GM21717 (cell line): ENCODE results near the gene DENND6B.
"Not testable (repeated sequence)": the region's sequence is repeated elsewhere in the genome, so short reads cannot be mapped to it uniquely, and the experiment has no call there.

ENCODE experiments used
- ATAC-seq: cut with Tn5 transposase; IDR thresholded peaks from one replicate; pipeline ENCODE4 v1.9.1; 2021; ENCODE audit warnings: mild to moderate bottlenecking, moderate library complexity; ENCODE audit not compliant: unreplicated experiment

Gene DENND6B

DNA sequence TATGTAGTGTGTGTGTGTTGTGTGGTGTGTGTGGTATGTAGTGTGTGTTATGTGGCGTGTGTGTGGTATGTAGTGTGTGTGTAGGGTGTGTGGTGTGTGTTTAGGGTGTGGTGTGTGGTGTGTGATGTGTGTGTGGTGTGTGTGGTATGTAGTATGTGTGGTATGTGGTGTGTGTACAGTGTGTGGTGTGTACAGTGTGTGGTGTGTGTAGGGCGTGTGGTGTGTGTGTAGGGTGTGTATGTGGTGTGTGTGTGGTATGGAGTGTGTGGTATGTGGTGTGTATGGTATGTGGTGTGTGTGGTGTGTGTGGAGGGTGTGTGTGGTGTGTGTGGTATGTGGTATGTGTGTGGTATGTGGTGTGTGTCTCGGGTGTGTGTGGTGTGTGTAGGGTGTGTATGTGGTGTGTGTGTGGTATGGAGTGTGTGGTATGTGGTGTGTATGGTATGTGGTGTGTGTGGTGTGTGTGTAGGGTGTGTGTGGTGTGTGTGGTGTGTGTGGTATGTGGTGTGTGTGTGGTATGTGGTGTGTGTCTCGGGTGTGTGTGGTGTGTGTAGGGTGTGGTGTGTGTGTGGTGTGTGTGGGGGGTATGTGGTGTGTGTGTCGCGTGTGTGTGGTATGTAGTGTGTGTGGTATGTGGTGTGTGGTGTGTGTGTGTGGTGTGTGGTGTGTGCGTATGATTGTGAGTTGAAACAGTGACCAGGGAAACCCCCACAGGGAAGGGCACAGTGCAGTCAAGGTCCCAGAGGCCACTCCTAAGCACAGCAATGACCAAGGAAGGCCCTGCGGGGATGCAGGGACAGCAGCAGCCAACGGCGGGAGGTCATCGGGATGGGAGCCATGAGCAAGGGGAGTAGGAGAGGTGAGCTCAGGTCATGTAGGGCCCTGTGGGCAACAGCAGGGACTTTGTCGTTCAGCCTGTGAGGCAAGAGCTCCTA, 13.4 kb upstream of the DENND6B start:
- no peak for ATAC-seq

DNA sequence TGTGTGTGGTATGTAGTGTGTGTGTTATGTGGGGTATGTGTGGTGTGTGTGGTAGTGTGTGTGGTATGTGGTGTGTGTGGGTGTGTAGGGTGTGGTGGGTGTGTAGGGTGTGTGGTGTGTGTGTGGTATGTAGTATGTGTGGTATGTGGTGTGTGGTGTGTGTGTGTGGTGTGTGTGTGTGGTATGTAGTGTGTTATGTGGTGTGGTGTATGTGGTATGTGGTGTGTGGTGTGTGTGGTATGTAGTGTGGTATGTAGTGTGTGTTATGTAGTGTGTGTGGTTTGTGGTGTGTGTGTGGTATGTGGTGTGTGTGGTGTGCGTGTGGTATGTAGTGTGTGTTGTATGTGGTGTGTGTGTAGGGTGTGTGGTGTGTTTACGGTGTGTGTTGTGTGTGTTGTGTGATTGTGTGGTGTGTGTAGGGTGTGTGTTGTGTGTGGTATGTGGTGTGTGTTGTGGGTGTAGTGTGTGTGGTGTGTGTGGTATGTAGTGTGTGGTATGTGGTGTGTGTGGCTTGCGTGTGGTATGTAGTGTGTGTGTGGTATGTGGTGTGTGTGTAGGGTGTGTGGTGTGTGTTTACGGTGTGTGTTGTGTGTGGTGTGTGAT, 12.1 kb upstream of the DENND6B start:
- ATAC-seq, result no peak

DNA sequence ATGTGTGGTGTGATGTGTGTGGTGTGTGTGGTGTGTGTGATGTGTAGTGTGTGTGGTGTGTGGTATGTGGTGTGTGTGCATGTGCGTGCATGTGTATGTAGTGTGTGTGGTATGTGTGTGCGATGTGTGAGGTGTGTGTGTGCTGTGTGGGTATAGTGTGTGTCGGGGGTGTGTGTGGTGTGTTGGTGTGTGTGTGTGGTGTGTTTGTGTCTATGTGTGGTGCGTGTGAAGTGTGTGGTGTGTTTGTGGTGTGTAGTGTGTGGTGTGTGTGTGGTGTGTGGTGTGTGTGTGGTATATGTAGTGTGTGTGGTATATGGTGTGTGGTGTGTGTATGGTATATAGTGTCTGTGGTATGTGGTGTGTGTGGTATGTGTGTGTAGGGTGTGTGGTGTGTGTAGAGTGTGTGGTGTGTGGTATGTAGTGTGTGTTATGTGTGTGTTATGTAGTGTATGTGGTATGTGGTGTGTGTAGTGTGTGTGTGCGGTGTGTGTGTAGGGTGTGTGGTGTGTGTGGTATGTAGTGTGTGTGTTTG, 11.3 kb upstream of the DENND6B start:
- no peak for ATAC-seq

DNA sequence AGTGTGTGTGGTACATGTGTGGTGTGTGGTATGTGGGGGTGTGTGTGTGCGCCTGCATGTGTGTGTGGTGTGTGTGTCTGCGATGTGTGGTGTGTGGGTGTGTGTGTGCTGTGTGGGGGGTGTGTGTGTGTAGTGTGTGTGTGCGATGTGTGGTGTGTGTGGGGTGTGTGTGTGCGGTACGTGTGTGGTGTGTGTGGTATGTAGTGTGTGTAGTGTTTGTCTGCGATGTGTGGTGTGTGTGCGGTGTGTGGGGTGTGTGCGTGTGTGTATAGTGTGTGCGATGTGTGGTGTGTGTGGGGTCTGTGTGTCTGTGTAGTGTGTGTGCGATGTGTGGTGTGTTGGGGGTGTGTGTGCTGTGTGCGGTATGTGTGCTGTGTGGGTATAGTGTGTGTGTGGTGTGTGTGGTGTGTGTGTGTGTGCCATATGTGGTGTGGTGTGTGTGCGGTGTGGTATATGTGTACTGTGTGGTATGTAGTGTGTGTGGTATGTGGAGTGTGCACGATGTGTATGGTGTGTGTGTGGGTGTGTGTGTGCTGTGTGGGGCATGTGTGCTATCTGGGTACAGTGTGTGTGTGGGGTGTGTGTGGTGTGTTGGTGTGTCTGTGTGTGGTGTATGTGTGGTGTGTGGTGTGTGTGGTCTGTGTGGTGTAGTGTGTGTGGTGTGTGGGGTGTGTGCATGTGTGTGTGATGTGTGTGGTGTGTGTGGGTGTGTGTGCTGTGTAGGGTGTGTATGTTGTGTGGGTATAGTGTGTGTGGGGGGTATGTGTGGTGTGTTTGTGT, 10.6 kb upstream of the DENND6B start:
- no peak for ATAC-seq

DNA sequence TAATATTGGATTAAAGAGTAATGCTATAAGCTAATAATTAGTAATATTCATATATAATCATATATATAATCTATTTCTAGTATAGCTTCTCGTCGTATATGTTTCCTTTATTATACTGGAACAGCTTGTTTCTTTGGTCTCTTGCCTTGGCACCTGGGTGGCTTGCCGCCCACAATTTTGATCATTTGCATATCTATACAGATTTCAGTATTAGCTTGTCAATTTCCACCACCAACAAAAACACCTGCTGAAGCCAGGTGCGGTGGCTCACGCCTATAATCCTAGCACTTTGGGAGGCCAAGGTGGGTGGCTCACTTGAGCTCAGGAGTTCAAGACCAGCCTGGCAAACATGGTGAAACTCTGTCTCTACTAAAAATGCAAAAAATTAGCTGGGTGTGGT, 7.6 kb upstream of the DENND6B start:
- not testable (repeated sequence) for ATAC-seq

DNA sequence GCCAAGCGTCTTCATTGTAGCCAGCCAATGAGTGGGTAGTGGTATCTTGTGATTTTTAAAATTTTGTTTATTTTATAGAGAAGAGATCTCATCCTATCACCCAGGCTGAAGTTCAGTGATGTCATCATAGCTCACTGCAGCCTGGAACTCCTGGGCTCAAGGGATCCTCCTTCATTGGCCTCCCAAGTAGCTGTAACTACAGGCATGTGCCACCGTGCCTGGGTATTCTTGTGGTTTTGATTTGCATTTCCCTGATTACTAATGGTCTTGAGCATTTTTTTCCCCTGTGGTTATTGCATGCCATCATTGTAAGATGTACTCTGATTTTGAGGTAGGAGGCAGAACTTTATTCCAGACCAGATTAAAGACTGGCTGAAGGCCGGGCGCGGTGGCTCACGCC, 2.4 kb upstream of the DENND6B start:
- no peak for ATAC-seq

DNA sequence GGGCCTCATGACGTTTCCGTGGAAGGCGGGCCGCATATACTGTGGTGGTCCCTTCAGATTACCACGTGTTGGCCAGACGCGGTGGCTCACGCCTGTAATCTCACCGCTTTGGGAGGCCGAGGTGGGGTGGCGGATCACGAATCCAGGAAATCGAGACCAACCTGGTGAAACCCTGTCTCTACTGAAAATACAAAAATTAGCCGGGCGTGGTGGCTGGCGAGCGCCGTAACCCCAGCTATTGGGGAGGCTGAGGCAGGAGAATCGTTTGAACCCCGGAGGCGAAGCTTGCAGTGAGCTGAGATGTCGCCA, 853 bp upstream of the DENND6B start:
- no peak for ATAC-seq

DNA sequence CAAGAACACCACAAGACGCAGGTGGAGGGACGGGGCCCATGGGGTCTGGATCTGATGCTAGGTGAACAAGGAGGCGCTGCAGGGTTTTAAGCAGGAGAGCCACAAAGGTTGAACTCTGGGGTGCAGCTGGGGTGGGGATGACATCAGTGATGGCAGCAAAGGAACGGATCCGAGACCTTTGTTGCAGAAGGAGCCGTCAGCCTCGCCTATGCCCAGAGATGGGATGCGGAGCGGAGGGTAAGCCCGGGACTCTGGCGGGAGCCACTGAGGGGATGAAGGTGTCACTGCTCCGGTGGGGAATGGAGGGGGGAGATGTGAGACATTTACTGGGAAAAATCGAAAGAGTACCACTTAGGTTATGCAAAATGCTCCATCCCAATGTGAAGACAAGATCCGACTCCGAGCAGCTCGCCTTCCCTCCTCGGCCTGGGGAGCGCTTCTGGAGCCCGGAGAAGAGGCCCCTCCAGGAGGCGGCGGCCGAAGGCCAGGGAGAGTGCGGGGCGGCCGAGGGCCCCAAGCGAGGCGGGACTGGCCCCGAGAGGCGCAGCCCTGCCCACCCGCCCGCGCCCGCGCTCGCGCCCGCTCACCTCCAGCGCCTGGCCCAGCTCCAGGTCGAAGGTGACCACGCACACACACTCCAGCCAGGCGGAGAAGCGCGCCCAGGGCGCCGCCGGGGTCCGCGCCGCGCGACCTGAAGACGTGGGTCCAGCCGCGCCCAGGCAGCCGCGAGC, 422 bp downstream of the DENND6B start:
- no peak for ATAC-seq

DNA sequence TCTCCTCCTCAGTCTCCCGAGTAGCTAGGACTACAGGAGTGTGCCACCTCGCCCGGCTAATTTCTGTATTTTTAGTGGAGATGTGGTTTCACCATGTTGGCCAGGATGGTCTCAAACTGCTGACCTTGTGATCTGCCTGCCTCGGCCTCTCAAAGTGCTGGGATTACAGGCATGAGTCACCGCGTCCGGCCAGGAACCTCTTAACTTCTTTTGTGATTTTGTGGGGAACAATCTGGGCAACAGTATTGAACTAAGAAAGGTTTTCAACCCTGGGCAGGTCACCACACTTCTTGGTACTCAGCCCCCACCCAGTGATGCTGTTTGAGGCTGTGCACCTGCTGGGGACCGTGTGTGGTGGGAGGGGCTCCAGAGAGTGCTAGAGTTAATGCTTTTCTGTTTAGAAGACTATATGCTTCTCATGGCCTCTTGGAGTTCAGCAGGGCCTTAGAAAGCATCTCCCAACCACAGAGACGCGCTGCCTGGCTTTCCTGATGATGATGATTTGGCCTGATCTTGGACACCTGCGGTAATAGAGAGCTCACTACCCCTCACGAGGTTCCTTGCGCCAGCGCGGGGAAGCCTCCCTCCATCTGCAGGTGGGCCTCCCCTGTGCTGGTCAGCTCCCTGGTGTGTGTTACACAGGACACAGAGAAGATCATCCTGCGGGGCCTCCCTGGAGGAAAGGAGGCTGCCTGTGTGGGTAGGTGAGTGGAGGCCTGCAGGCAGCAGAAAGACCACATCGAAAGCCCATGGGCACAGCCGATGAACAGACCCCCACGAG, 1.2 kb downstream of the DENND6B start:
- ATAC-seq, result no peak

DNA sequence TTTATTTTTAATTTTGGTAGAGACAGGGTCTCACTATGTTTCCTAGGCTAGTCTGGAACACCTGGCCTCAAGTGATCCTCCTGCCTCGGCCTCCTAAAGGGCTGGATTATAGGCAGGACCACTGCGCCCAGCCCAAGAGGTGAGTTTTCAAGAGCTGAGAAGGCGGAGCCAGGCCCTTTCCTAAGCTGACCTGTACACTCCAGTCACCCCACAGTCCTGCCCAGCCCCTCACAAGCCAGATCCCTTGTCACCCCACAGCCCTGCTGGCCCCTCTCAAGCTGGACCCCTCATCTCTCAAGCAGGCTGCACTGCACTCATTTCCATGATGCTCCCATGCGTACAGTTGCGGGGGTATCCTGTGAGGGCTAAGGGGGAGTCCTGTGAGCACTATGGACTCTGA, 2.9 kb downstream of the DENND6B start:
- ATAC-seq, result no peak

DNA sequence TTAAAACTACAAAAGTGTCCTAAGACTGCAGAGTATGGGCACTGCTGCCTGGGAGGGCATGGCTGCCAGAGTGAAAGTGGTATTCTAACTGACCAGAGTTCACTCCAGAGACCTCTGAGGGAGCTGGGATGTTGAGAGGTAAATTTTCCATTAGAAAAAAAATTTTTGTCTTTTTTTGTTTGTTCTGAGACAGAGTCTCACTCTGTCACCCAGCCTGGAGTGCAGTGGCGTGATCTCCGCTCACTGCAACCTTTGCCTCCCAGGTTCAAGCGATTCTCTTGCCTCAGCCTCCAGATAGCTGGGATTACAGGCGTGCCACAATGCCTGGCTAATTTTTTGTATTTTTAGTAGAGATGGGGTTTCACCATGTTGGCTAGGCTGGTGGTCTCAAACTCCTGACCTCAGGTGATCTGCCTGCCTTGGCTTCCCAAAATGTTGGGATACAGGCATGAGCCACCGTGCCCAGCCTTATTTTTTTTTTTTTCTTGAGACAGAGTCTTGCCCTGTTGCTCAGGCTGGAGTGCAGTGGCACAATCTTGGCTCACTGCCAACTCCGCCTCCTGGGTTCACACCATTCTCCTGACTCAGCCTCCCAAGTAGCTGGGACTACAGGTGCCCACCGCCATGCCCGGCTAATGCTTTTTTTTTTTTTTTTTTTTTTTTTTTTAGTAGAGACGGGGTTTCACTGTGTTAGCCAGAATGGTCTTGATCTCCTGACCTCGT, 4.3 kb downstream of the DENND6B start:
- ATAC-seq, result not testable (repeated sequence)

DNA sequence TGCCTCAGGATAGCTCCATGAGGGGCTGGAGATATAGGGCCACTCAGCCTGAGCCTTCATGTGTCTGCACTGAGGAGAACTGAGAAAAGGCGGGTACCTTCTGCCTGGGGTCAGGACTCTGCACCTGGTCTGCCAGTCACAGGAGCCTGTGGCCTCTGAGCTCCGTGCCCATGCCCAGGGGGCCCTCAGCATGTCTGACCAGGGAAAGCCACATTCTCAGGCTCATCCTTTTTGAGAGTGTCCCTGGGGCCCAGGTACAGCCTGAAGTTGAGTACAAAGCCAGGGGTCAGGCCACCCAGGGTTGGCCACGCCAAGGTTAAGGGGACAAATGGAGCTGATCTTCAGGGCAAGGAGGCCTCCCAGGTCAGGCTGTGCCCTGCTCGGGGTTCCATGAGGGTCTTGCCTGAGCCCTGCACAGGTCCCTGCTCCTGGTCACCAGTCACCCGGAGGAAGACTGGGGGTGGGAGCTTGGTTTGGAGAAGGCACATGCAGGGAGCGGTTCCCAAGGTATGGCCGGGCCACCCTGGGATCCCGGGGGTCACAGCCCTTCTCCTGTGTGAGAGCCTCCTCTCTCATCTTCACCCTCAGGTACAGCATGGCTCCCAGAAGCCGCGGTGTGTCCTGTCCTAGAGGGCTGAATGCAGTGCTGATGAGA, 6.0 kb downstream of the DENND6B start:
- ATAC-seq, result no peak

DNA sequence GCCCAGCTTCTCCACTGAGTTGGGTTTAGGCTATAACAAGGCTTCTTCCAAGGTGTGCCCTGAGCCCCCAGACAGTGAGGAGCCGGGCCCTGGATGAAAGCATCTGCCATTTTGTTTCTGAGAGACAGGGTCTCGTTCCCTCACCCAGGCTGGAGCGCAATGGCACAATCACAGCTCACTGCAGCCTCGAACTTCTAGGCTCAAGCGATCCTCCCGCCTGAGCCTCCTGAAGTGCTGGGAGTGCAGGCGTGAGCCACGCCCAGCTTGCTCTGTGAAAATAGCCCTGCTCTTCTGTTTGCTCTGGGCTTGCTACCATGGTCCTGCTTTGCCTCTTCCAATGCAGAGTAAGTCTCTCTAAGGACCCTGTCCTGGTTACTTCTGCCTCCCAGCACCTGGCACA, 6.7 kb downstream of the DENND6B start:
- no peak for ATAC-seq

DNA sequence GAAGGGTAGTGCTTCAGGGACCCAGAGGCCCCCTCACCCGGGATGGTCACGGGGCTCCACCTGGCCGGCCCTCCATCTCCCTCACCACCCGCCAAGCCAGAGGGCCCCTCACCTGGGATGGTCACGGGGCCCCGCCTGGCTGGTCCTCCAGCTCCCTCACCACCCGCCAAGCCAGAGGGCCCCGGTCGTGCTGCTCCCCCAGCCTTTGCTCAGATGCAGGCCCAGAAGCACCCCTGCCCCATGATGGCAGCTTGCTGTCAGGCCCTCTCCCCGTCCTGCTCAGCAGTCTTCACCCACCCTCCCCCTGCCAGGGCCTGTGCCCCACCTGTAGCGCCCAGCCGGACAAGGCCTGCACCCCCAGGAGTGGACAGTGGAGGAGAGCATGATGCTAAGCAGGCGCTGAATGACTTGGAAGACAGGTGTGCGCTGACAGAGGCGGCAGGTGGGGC, 7.3 kb downstream of the DENND6B start:
- no peak for ATAC-seq

DNA sequence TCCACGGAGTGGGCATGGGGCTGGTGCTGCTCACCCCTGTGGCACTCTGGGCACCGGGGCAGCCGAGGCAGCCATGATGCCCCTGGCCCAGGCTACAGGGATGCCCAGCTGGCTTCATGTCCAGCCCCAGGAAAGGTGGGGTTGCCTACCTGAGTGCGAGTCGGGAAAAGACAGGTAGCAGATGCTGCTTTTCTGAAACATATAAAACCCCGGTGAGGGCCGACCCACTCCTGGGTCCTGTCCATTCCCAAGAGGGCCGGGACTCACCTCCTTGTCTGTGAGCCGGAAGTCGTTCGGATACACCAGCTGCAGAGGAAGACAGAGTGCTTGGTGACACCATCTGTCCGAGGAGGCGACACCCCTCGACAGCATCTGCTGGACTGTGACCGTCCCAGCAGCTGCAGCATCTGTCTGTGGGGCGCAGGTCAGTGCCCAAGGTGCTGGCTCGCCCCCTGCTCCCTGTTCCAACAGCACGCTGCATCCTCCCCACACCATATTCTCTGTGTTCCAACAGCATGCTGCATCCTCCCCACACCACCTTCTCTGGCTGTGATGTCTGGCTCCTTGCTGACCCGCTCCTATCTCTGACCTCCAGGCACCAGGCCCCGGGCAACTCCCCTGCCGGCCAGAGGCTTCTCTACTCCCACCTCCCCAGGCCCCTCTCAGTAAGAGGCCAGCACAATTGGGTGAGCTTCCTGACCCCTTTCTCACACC, 8.0 kb downstream of the DENND6B start:
- ATAC-seq, result no peak

DNA sequence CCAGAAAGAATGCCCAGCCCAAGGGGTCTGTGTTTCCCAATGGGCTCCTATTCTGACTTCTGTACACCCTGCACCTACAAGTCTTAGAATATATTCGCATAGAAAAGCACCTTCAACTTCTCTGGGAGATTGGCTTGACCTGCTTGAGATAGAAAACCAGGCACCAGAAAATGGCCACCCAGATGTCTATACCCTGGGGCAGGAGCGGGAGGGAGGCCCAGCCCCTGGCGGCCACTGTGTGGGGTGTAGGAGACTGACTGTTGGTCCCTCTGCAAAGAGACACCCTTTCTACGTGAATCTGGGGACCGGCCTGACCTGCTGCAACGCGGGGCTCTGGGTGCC, 8.5 kb downstream of the DENND6B start:
- ATAC-seq, result no peak

DNA sequence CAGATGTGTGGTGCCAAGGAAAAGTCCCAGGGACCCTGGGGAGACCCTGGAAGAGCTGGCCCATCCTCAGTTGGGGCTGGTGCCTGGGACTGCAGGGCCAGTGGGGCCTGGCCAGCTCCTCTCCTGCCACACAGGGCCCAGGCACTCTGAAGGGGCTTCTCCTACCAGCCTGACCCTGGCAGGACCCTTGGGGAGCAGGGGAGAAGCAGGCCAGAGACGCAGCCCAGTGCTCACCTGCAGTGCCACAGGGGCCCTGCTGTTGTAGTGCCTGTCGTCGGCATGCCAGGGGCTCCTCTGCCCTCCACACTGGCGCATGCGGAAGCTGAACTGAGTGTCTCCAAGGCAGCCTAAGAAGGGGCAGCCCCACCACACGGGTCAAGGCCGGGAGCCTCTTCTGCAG, 9.1 kb downstream of the DENND6B start:
- ATAC-seq, result no peak

DNA sequence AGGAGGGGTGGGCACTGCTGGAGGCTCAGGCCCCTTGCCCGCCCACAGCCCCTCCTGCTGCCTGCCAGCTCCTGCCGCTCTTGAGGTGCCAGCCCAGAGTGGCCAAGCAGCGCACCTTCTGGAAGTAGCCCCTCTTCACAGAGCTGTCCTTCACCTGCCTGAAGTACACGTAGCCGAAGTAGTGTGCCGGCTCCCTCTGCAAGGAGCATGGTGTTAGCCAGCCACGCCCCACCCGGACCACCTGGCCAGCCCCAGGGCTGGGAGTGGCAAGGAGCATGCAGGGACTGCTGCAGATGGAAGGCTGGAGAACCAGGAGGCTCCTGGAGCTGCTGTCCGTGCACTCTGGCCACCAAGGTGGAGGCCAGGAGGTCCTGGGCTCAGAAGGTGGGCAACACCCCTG, 9.6 kb downstream of the DENND6B start:
- ATAC-seq, result no peak
